GM19099 (cell line): ENCODE measurements around the gene EPHB3.

Experiments
- POLR2A ChIP-seq: IDR thresholded peaks from 3 replicates; pipeline ENCODE4 v1.6.1; 2011; ENCODE audit warnings: low read depth; ENCODE audit not compliant: insufficient read length; ENCODE audit errors: extremely low read depth

The EPHB3 gene

GRCh38 chr3:184566441-184567414 lies 5.1 kb downstream of the EPHB3 start:
- TF ChIP-seq POLR2A = no peak

GRCh38 chr3:184567946-184568559 lies 6.5 kb downstream of the EPHB3 start:
- TF ChIP-seq POLR2A = no peak

- TF ChIP-seq POLR2A = no peak
Measured at GRCh38 chr3:184568560-184568923, 7.0 kb downstream of the EPHB3 start.

- no peak for TF ChIP-seq POLR2A
Measured at GRCh38 chr3:184568924-184569829, 7.6 kb downstream of the EPHB3 start.

GRCh38 chr3:184570035-184570434 lies 8.4 kb downstream of the EPHB3 start:
- TF ChIP-seq POLR2A = no peak

GRCh38 chr3:184570489-184570888 lies 8.9 kb downstream of the EPHB3 start:
- no peak for TF ChIP-seq POLR2A

GRCh38 chr3:184571750-184572377 lies 10.3 kb downstream of the EPHB3 start:
- no peak for TF ChIP-seq POLR2A

GRCh38 chr3:184572633-184573270 lies 11.2 kb downstream of the EPHB3 start:
- no peak for TF ChIP-seq POLR2A

- TF ChIP-seq POLR2A = no peak
Measured at GRCh38 chr3:184574515-184575417, 13.2 kb downstream of the EPHB3 start.

GRCh38 chr3:184575701-184576100 lies 14.1 kb downstream of the EPHB3 start:
- no peak for TF ChIP-seq POLR2A

GRCh38 chr3:184576457-184577240 lies 15.1 kb downstream of the EPHB3 start:
- no peak for TF ChIP-seq POLR2A

- no peak for TF ChIP-seq POLR2A
Measured at GRCh38 chr3:184577546-184577945, 16.0 kb downstream of the EPHB3 start.
